SK-N-SH (cell line): Measurements from ENCODE around the gene DTNA.
"Not testable (repeated sequence)": the region's sequence is repeated elsewhere in the genome, so short reads cannot be mapped to it uniquely, and the experiment has no call there.

Experiments used
- EP300 ChIP-seq, 2 experiments: IDR thresholded peaks; 2 replicates each; pipeline versions ENCODE4 v1.4.0 to v1.6.1; 2012; ENCODE audit warnings: borderline replicate concordance in 1 of 2, low read depth in 1 of 2, low read length in 1 of 2
- FOXJ3 ChIP-seq: sonication (generic); formaldehyde crosslinking; IDR thresholded peaks from 2 replicates; pipeline ENCODE4 v1.5.1; 2020; ENCODE audit warnings: mild to moderate bottlenecking, missing genetic modification reagents
- FOXM1 ChIP-seq: IDR thresholded peaks from 2 replicates; pipeline ENCODE4 v1.4.0; 2012; ENCODE audit warnings: low read depth, mild to moderate bottlenecking
- POLR2AphosphoS5 ChIP-seq: IDR thresholded peaks from 2 replicates; pipeline ENCODE4 v1.6.1; 2012; ENCODE audit warnings: low read depth, low read length
- RAD21 ChIP-seq: IDR thresholded peaks from 2 replicates; pipeline ENCODE4 v1.6.1; 2012; ENCODE audit warnings: mild to moderate bottlenecking, low read length
- TAF1 ChIP-seq: IDR thresholded peaks from 2 replicates; pipeline ENCODE4 v1.6.1; 2012; ENCODE audit warnings: low read depth, mild to moderate bottlenecking, low read length, moderate library complexity, borderline replicate concordance
- TF ChIP-seq, protein P1 (sequence below): fragments of 200-600 bp; sonication (generic); IDR thresholded peaks from 2 replicates; pipeline ENCODE4 v1.6.1; 2017; ENCODE audit warnings: antibody characterized with exemption, mild to moderate bottlenecking, moderate library complexity
- TF ChIP-seq, protein P2 (sequence below): IDR thresholded peaks from 2 replicates; pipeline ENCODE4 v1.4.0; 2012; ENCODE audit warnings: low read depth
- TF ChIP-seq, protein P3 (sequence below): IDR thresholded peaks from 2 replicates; pipeline ENCODE4 v1.4.0; 2012; ENCODE audit warnings: low read depth, borderline replicate concordance

DNA sequence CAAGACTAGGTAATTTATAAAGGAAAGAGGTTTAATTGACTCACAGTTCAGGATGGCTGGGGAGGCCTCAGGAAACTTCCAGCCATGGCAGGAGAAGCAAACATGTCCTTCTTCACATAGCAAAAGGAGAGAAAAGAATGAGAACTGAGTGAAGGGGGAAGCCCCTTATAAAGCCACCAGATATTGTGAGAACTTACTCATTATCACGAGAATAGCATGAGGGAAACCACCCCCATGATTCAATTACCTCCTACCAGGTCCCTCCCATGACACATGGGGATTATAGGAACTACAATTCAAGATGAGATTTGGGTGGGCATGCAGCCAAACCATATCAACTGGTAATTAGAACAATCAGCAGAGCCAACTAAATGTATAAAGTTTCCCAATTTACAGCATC lies 196.9 kb downstream of the DTNA start:
- TF ChIP-seq RAD21; EP300 (IDR thresholded peaks at IDR 0.05; ENCODE audit: borderline replicate concordance in 1 of 2, low read depth in 1 of 2, low read length in 1 of 2); TAF1; FOXM1; POLR2AphosphoS5; FOXJ3 (CRISPR knock-in tag): not testable (repeated sequence)
- TF ChIP-seq, protein P1, sequence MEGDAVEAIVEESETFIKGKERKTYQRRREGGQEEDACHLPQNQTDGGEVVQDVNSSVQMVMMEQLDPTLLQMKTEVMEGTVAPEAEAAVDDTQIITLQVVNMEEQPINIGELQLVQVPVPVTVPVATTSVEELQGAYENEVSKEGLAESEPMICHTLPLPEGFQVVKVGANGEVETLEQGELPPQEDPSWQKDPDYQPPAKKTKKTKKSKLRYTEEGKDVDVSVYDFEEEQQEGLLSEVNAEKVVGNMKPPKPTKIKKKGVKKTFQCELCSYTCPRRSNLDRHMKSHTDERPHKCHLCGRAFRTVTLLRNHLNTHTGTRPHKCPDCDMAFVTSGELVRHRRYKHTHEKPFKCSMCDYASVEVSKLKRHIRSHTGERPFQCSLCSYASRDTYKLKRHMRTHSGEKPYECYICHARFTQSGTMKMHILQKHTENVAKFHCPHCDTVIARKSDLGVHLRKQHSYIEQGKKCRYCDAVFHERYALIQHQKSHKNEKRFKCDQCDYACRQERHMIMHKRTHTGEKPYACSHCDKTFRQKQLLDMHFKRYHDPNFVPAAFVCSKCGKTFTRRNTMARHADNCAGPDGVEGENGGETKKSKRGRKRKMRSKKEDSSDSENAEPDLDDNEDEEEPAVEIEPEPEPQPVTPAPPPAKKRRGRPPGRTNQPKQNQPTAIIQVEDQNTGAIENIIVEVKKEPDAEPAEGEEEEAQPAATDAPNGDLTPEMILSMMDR = not testable (repeated sequence)
- TF ChIP-seq, protein P2, sequence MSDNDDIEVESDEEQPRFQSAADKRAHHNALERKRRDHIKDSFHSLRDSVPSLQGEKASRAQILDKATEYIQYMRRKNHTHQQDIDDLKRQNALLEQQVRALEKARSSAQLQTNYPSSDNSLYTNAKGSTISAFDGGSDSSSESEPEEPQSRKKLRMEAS = not testable (repeated sequence)
- TF ChIP-seq, protein P3, sequence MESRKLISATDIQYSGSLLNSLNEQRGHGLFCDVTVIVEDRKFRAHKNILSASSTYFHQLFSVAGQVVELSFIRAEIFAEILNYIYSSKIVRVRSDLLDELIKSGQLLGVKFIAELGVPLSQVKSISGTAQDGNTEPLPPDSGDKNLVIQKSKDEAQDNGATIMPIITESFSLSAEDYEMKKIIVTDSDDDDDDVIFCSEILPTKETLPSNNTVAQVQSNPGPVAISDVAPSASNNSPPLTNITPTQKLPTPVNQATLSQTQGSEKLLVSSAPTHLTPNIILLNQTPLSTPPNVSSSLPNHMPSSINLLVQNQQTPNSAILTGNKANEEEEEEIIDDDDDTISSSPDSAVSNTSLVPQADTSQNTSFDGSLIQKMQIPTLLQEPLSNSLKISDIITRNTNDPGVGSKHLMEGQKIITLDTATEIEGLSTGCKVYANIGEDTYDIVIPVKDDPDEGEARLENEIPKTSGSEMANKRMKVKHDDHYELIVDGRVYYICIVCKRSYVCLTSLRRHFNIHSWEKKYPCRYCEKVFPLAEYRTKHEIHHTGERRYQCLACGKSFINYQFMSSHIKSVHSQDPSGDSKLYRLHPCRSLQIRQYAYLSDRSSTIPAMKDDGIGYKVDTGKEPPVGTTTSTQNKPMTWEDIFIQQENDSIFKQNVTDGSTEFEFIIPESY = not testable (repeated sequence)
